ENCODE data around the gene PTOV1.

- TF ChIP-seq CTCF (IDR thresholded peaks at IDR 0.05) (no peak), POLR2A (IDR thresholded peaks at IDR 0.05) (no peak)
Observed at GRCh38 chr19:49806620-49806959, 44.4 kb upstream of the PTOV1 start.
